ENCODE data around the gene CCDC134.

GRCh38 chr22:41873391-41873790 is 72.9 kb downstream of the CCDC134 start:
- TF ChIP-seq CTCF (IDR thresholded peaks at IDR 0.05) (no peak), POLR2A (IDR thresholded peaks at IDR 0.05) (no peak)

Data from lower leg skin (tissue), 3 donors.